GM12878 (cell line): ENCODE measurements around the gene ASAP3. TPM values are rescaled to one million over a fixed set of nuclear protein-coding genes. Genes with fewer than 3 reads are reported as not detected.

Experiments used
- BCL11A ChIP-seq: IDR thresholded peaks from 2 replicates; pipeline ENCODE4 v1.6.1; 2011; ENCODE audit warnings: low read depth, low read length
- DPF2 ChIP-seq: fragments of 450-650 bp; IDR thresholded peaks from 2 replicates; pipeline ENCODE4 v1.6.1; 2017; ENCODE audit warnings: mild to moderate bottlenecking
- EGR1 ChIP-seq, 2 experiments: IDR thresholded peaks; 1 replicate in 1 of 2; 2 replicates in 1 of 2; pipeline ENCODE4 v1.6.1; 2011 to 2012; ENCODE audit warnings: low read depth in 2 of 2, low read length in 2 of 2, borderline replicate concordance in 1 of 2, mild to moderate bottlenecking in 1 of 2, moderate library complexity in 1 of 2
- IKZF1 ChIP-seq: fragments of 450-650 bp; conservative IDR thresholded peaks from 2 replicates; pipeline ENCODE4 v1.6.1; 2017; ENCODE audit warnings: antibody characterized with exemption, mild to moderate bottlenecking
- IRF4 ChIP-seq: IDR thresholded peaks from 2 replicates; pipeline ENCODE4 v1.6.1; 2011; ENCODE audit warnings: low read depth, low read length
- RAD21 ChIP-seq: IDR thresholded peaks from 2 replicates; pipeline ENCODE4 v1.6.1; 2011; ENCODE audit warnings: mild to moderate bottlenecking, low read depth, low read length, moderate library complexity; ENCODE audit not compliant: insufficient read depth
- RFX5 ChIP-seq: IDR thresholded peaks from 2 replicates; pipeline ENCODE4 v1.6.1; 2011; ENCODE audit warnings: low read depth, low read length, improper control_type of control experiment
- SP1 ChIP-seq: IDR thresholded peaks from one replicate; pipeline ENCODE4 v1.6.1; 2011; ENCODE audit warnings: low read depth, low read length
- YY1 ChIP-seq: IDR thresholded peaks from 2 replicates; pipeline ENCODE4 v1.6.1; 2011; ENCODE audit warnings: low read depth, mild to moderate bottlenecking, low read length
- ZZZ3 ChIP-seq: IDR thresholded peaks from 2 replicates; pipeline ENCODE4 v1.6.1; 2011; ENCODE audit warnings: low read depth; ENCODE audit not compliant: control insufficient read depth, insufficient read length
- polyA plus RNA-seq, 11 experiments: library from polyadenylated mRNA; depleted of rRNA in 4 of 11; unstranded in 6 of 11; stranded (reverse) in 5 of 11; fragments of >200 nt; fragmentation: Nextera tagmentation in 4 of 11; fragmentation: Illumina TruSeq in 1 of 11; extraction: Ambion mirVana in 4 of 11; extraction: Trizol in 1 of 11; gene quantifications; 1 replicate in 1 of 11; 2 replicates in 10 of 11; pipeline versions ENCODE4 v1.2.1 to v1.2.3, GENCODE V29; 2011 to 2016; ENCODE audit warnings: inconsistent platforms in 2 of 11, missing spikeins in 2 of 11, low read depth in 1 of 11
- total RNA-seq, 4 experiments: library from RNA; depleted of rRNA in 3 of 4; stranded (reverse); fragments of >200 nt in 3 of 4; fragmentation: Illumina TruSeq in 1 of 4; extraction: Trizol in 1 of 4; gene quantifications; 2 replicates each; pipeline versions ENCODE4 v1.2.1 to v1.2.3, GENCODE V29; 2013 to 2021
- TF ChIP-seq, protein P1 (sequence below): IDR thresholded peaks from 2 replicates; pipeline ENCODE4 v1.6.1; 2012; ENCODE audit warnings: mild to moderate bottlenecking, low read depth, low read length
- TF ChIP-seq, protein P2 (sequence below): fragments of 450-650 bp; IDR thresholded peaks from 2 replicates; pipeline ENCODE4 v1.6.1; 2017; ENCODE audit warnings: mild to moderate bottlenecking
- TF ChIP-seq, protein P3 (sequence below): fragments of 450-650 bp; IDR thresholded peaks from 2 replicates; pipeline ENCODE4 v1.6.1; 2018; ENCODE audit warnings: borderline replicate concordance, mild to moderate bottlenecking; ENCODE audit not compliant: partially characterized antibody
- TF ChIP-seq, protein P4 (sequence below): fragments of 150-350 bp; IDR thresholded peaks from 2 replicates; pipeline ENCODE4 v1.6.1; 2014; ENCODE audit warnings: mild to moderate bottlenecking, low read depth, low read length
- TF ChIP-seq, protein P5 (sequence below): fragments of 450-650 bp; IDR thresholded peaks from 2 replicates; pipeline ENCODE4 v1.6.1; 2014; ENCODE audit warnings: mild to moderate bottlenecking
- TF ChIP-seq, protein P6 (sequence below), 3 experiments: IDR thresholded peaks in 2 of 3; conservative IDR thresholded peaks in 1 of 3; 2 replicates each; pipeline ENCODE4 v1.5.1; 2011; ENCODE audit warnings: low read depth in 3 of 3, low read length in 3 of 3, mild to moderate bottlenecking in 3 of 3, control low read depth in 2 of 3, moderate library complexity in 2 of 3, inconsistent platforms in 1 of 3, mixed read lengths in 1 of 3; ENCODE audit not compliant: control insufficient read depth in 2 of 3, insufficient read depth in 1 of 3; ENCODE audit errors: extremely low read depth in 1 of 3

Gene ASAP3
- total and polyA plus RNA-seq, 10 of the 15 experiments (the other 5 are each of a cell fraction or from before 2014, with no cell fraction given) = 0.04 to 0.92 (median 0.34) TPM; not detected in 1

DNA sequence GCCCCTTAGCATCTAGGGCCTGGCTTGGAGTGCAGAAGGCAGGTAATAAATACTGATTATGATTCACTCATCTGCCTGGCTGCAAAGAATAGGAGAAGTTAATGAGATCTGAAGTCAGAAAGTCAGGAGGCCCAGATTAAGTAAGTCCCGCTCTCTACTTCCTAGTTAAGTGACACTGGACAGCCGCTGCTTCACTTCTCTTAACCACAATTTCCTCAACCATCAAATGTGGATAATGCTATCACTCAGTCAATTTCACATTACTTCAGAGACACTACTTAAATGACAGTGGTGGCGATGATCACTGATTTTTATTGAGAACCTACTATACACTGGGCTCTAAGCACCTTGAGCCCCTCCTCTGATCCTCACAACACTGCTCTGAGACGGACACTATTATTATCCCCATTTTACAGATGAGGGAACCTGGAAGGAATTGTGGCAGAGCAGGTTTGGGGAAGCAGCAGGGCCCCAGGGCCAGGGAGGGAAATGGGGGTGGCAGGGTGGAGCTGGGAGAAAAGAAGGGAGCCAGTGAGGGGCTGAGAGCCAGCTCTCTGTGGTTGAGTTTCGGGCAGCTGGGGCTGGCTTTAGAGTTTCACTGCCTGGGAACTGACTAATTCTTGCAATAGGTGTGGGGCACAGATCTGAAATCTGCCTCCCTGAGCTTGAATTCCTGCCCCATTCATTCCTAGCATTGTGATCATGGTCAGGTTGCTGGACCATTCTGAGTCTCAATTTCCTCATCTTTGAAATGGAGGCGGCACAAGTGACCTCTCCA lies 49.5 kb upstream of the ASAP3 start (continued):
- TF ChIP-seq, protein P1, sequence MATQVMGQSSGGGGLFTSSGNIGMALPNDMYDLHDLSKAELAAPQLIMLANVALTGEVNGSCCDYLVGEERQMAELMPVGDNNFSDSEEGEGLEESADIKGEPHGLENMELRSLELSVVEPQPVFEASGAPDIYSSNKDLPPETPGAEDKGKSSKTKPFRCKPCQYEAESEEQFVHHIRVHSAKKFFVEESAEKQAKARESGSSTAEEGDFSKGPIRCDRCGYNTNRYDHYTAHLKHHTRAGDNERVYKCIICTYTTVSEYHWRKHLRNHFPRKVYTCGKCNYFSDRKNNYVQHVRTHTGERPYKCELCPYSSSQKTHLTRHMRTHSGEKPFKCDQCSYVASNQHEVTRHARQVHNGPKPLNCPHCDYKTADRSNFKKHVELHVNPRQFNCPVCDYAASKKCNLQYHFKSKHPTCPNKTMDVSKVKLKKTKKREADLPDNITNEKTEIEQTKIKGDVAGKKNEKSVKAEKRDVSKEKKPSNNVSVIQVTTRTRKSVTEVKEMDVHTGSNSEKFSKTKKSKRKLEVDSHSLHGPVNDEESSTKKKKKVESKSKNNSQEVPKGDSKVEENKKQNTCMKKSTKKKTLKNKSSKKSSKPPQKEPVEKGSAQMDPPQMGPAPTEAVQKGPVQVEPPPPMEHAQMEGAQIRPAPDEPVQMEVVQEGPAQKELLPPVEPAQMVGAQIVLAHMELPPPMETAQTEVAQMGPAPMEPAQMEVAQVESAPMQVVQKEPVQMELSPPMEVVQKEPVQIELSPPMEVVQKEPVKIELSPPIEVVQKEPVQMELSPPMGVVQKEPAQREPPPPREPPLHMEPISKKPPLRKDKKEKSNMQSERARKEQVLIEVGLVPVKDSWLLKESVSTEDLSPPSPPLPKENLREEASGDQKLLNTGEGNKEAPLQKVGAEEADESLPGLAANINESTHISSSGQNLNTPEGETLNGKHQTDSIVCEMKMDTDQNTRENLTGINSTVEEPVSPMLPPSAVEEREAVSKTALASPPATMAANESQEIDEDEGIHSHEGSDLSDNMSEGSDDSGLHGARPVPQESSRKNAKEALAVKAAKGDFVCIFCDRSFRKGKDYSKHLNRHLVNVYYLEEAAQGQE = no peak
- TF ChIP-seq EGR1 (IDR thresholded peaks at IDR 0.05; ENCODE audit: borderline replicate concordance in 1 of 2, low read depth in 2 of 2, low read length in 2 of 2) (no peak), YY1 (no peak), RFX5 (no peak), BCL11A (peak; percentile 63; the same call in 1 of the 2 replicates), RAD21 (no peak), DPF2 (0 out of 2 replicates have a peak, but pooled peaks have one; percentile 18), ZZZ3 (no peak), IRF4 (peak; percentile 64; the same call in 1 of the 2 replicates), IKZF1 (peak; percentile 38; the same call in 1 of the 2 replicates), SP1 (no peak)
- TF ChIP-seq, protein P2, sequence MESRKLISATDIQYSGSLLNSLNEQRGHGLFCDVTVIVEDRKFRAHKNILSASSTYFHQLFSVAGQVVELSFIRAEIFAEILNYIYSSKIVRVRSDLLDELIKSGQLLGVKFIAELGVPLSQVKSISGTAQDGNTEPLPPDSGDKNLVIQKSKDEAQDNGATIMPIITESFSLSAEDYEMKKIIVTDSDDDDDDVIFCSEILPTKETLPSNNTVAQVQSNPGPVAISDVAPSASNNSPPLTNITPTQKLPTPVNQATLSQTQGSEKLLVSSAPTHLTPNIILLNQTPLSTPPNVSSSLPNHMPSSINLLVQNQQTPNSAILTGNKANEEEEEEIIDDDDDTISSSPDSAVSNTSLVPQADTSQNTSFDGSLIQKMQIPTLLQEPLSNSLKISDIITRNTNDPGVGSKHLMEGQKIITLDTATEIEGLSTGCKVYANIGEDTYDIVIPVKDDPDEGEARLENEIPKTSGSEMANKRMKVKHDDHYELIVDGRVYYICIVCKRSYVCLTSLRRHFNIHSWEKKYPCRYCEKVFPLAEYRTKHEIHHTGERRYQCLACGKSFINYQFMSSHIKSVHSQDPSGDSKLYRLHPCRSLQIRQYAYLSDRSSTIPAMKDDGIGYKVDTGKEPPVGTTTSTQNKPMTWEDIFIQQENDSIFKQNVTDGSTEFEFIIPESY = no peak
- TF ChIP-seq, protein P3, sequence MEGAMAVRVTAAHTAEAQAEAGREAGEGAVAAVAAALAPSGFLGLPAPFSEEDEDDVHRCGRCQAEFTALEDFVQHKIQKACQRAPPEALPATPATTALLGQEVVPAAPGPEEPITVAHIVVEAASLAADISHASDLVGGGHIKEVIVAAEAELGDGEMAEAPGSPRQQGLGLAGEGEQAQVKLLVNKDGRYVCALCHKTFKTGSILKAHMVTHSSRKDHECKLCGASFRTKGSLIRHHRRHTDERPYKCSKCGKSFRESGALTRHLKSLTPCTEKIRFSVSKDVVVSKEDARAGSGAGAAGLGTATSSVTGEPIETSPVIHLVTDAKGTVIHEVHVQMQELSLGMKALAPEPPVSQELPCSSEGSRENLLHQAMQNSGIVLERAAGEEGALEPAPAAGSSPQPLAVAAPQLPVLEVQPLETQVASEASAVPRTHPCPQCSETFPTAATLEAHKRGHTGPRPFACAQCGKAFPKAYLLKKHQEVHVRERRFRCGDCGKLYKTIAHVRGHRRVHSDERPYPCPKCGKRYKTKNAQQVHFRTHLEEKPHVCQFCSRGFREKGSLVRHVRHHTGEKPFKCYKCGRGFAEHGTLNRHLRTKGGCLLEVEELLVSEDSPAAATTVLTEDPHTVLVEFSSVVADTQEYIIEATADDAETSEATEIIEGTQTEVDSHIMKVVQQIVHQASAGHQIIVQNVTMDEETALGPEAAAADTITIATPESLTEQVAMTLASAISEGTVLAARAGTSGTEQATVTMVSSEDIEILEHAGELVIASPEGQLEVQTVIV = no peak
- TF ChIP-seq, protein P4, sequence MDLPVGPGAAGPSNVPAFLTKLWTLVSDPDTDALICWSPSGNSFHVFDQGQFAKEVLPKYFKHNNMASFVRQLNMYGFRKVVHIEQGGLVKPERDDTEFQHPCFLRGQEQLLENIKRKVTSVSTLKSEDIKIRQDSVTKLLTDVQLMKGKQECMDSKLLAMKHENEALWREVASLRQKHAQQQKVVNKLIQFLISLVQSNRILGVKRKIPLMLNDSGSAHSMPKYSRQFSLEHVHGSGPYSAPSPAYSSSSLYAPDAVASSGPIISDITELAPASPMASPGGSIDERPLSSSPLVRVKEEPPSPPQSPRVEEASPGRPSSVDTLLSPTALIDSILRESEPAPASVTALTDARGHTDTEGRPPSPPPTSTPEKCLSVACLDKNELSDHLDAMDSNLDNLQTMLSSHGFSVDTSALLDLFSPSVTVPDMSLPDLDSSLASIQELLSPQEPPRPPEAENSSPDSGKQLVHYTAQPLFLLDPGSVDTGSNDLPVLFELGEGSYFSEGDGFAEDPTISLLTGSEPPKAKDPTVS = no peak
- TF ChIP-seq, protein P5, sequence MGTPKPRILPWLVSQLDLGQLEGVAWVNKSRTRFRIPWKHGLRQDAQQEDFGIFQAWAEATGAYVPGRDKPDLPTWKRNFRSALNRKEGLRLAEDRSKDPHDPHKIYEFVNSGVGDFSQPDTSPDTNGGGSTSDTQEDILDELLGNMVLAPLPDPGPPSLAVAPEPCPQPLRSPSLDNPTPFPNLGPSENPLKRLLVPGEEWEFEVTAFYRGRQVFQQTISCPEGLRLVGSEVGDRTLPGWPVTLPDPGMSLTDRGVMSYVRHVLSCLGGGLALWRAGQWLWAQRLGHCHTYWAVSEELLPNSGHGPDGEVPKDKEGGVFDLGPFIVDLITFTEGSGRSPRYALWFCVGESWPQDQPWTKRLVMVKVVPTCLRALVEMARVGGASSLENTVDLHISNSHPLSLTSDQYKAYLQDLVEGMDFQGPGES = no peak
- TF ChIP-seq, protein P6, sequence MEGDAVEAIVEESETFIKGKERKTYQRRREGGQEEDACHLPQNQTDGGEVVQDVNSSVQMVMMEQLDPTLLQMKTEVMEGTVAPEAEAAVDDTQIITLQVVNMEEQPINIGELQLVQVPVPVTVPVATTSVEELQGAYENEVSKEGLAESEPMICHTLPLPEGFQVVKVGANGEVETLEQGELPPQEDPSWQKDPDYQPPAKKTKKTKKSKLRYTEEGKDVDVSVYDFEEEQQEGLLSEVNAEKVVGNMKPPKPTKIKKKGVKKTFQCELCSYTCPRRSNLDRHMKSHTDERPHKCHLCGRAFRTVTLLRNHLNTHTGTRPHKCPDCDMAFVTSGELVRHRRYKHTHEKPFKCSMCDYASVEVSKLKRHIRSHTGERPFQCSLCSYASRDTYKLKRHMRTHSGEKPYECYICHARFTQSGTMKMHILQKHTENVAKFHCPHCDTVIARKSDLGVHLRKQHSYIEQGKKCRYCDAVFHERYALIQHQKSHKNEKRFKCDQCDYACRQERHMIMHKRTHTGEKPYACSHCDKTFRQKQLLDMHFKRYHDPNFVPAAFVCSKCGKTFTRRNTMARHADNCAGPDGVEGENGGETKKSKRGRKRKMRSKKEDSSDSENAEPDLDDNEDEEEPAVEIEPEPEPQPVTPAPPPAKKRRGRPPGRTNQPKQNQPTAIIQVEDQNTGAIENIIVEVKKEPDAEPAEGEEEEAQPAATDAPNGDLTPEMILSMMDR (IDR thresholded peaks at IDR 0.05 in 2 of 3, conservative IDR thresholded peaks at IDR 0.05 in 1 of 3; ENCODE audit: control insufficient read depth in 2 of 3, extremely low read depth in 1 of 3, insufficient read depth in 1 of 3, low read depth in 3 of 3, low read length in 3 of 3) = no peak
